ENCODE data around the gene BCAP31.

Gene BCAP31

DNA sequence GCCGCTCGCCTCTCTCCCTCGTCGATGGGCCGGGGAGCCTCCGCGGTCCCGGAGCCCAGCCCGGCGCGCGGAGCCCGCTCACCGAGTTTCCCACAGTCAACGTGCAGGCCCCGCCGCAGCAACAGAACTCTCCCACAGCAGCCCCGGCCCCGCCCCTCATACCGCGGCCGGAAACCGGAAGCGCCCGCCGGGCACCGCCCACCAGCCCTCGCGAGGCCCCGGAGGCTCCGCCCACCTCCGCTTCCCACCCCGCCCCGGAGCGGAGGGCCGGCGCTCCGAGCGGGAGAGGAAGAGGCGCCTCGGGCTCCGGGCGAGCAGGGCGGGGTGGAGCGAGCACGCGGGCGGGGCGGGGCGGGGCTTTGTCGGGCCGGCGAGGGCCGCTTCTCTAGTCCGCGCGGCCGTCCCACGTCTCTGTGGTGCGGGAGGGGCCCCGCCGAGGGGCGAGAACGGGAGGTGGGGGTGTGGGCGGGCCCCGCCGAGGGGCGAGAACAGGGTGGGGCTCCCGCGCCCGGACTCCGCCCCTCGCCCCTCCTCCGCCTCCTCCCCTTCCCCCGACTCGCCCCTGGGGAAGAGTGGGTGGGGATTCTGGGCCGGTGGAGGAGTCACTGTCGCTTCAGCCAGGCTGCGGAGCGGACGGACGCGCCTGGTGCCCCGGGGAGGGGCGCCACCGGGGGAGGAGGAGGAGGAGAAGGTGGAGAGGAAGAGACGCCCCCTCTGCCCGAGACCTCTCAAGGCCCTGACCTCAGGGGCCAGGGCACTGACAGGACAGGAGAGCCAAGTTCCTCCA lies at the start of gene BCAP31, which contains the start of gene ABCD1:
TSS of gene BCAP31 (minus strand) at position 136 of the 787 bp plus-strand sequence. CDS start 1,143 bp downstream, outside the sequence.
TSS of gene ABCD1 (plus strand) at position 605 of the 787 bp plus-strand sequence. CDS start 411 bp downstream, outside the sequence.
- Histone ChIP-seq H3K27me3 (ENCODE audit: control insufficient read depth, insufficient read depth, low read length) (peaks cover 3% of the 10 kb centered on the region), H3K4me1 (ENCODE audit: control insufficient read depth, insufficient read depth, low read length) (peaks cover 24% of the 10 kb centered on the region), H3K9ac (ENCODE audit: low read length) (peak within 1 kb of the TSS; percentile 68), H3K27ac (ENCODE audit: low read depth, low read length) (peak within 1 kb of the TSS; percentile 79), H3K36me3 (ENCODE audit: control insufficient read depth, insufficient read depth, low read length) (peaks cover 3% of the 10 kb centered on the region), H3K4me3 (ENCODE audit: low read length) (peak within 1 kb of the TSS; percentile 65)

DNA sequence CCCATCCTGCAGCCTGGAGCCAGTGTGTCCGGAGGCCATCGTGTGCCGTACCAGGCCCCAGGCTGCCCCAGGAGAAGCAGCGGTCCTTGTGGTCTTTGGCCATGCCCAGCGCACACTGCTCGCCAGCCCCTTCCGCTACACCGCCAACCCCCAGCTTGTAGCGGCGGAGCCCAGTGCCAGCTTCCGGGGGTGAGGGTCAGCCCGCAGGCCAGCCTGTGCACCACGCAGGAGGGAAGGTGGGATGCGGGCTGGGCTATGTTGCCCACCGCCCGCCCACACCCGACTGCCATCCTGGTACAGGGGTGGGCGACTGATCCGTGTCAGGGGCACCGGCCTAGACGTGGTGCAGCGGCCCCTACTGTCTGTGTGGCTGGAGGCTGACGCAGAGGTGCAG lies 49.0 kb upstream of the BCAP31 start:
- H3K27me3 ChIP-seq (ENCODE audit: control insufficient read depth, insufficient read depth, low read length), result peaks cover 2% of the 10 kb centered on the region
- H3K9ac ChIP-seq (ENCODE audit: low read length), result no peak overlapping the region
- no peaks in the 10 kb centered on the region for H3K36me3 ChIP-seq (ENCODE audit: control insufficient read depth, insufficient read depth, low read length)
- no peak overlapping the region for H3K4me3 ChIP-seq (ENCODE audit: low read length)
- H3K4me1 ChIP-seq (ENCODE audit: control insufficient read depth, insufficient read depth, low read length), result no peaks in the 10 kb centered on the region
- no peak overlapping the region for H3K27ac ChIP-seq (ENCODE audit: low read depth, low read length)

DNA sequence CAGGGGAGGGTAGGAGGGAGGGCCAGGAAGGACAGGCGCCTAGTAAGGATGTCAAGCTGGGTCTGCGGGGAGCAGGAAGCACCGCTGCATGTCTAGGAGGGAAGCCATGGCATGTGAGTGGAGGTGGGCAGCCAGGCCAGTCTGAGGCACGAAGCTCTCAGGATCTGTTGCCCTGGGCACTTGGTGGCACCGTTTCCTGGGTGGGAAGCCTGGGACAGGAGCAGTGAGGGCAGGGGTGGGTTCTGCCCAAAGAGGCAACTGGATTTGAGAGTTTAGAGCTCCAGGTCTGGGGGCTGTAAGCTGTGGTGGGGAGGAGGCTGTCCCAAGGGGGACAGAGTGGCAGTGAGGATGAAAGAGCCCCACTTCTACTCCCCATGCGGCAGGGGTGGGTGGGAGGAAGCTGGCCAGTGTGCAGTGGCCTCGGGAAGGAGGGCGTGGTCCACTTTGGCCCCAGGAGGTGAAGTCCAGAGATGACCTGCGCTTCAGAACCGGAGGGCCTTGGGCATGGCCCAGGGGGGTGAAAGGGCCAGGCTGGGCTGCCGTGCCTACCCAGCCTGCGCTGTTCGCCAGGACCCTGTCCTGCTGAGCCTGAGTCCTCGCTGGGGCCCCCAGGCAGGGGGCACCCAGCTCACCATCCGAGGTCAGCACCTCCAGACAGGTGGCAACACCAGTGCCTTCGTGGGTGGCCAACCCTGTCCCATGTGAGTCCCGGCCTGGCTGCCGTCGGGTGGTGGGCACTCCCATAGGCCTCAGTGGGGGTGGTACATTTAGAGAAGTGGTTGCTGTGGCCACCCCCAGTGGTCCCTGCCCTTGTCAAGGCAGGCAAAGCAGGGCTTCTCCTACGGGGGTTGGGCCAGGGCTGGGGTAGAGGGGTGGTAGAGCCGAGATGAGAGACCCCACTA lies 48.4 kb upstream of the BCAP31 start:
- H3K27me3 ChIP-seq (ENCODE audit: control insufficient read depth, insufficient read depth, low read length), result peaks cover 2% of the 10 kb centered on the region
- no peak overlapping the region for H3K4me3 ChIP-seq (ENCODE audit: low read length)
- H3K9ac ChIP-seq (ENCODE audit: low read length), result no peak overlapping the region
- no peak overlapping the region for H3K27ac ChIP-seq (ENCODE audit: low read depth, low read length)
- no peaks in the 10 kb centered on the region for H3K4me1 ChIP-seq (ENCODE audit: control insufficient read depth, insufficient read depth, low read length)
- no peaks in the 10 kb centered on the region for H3K36me3 ChIP-seq (ENCODE audit: control insufficient read depth, insufficient read depth, low read length)

DNA sequence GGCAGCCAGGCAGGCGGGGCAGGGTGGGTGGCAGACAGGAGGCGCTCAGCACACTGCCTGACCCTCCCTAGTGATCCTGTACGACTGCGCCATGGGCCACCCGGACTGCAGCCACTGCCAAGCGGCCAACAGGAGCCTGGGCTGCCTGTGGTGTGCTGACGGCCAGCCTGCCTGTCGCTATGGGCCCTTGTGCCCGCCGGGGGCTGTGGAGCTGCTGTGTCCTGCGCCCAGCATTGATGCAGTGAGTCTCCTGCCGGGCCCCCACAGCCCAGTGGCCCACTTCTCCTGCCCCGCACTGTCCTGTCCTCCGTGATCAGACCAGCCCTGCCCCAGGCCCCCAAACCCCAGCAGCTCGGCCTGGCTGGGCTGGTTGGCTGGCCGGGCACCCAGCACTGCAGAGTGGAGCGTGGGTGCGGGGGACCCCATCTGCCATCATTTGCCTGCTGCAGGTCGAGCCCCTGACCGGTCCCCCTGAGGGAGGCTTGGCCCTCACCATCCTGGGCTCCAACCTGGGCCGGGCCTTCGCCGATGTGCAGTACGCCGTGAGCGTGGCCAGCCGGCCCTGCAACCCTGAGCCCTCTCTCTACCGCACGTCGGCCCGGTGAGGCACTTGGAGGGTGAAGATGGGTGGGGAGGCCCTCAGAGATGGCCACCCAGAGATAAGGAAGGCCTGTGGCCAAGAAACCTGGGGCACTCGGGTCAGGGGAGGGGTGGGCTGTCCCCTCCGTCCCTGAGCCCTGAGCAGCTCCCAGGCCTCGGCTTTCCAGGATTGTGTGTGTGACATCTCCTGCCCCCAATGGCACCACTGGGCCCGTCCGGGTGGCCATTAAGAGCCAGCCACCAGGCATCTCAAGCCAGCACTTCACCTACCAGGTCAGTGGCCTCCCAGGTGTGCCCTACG lies 47.5 kb upstream of the BCAP31 start:
- Histone ChIP-seq H3K27ac (ENCODE audit: low read depth, low read length) (no peak overlapping the region), H3K36me3 (ENCODE audit: control insufficient read depth, insufficient read depth, low read length) (no peaks in the 10 kb centered on the region), H3K4me1 (ENCODE audit: control insufficient read depth, insufficient read depth, low read length) (peaks cover 2% of the 10 kb centered on the region)

DNA sequence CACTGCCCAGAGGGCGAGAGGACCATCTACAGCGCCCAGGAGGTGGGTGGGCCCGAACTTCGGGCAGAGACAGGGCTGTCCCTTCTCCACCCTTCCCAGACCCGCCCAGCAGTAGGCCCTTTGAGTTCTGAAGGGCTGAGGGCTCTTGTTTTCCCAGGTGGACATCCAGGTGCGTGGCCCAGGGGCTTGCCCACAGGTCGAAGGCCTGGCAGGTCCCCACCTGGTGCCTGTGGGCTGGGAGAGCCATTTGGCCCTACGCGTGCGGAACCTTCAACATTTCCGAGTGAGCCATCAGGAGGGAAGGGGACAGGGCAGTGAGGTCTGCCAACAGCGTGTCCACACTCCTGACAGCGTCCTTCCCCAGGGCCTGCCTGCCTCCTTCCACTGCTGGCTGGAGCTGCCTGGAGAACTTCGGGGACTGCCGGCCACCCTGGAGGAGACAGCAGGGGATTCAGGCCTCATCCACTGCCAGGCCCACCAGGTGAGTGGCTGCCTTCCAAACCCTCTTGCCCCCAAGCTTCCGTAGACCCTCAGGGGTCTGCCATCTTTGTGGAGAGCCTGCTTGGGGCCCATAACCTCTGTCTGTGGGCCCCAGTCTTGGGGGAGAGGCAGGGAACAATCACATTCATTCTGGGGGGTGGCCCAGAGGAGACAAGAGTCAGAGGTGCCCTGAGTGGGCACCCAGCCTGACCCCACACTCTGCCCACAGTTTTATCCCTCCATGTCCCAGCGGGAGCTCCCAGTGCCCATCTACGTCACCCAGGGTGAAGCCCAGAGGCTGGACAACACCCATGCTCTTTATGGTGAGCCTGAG lies 46.6 kb upstream of the BCAP31 start:
- Histone ChIP-seq H3K4me1 (ENCODE audit: control insufficient read depth, insufficient read depth, low read length) (peaks cover 4% of the 10 kb centered on the region), H3K36me3 (ENCODE audit: control insufficient read depth, insufficient read depth, low read length) (no peaks in the 10 kb centered on the region), H3K9ac (ENCODE audit: low read length) (no peak overlapping the region), H3K27me3 (ENCODE audit: control insufficient read depth, insufficient read depth, low read length) (peaks cover 2% of the 10 kb centered on the region), H3K27ac (ENCODE audit: low read depth, low read length) (no peak overlapping the region), H3K4me3 (ENCODE audit: low read length) (no peak overlapping the region)

More for the DNA sequence above, 47.5 kb upstream of the BCAP31 start:
- Histone ChIP-seq H3K9ac (ENCODE audit: low read length) (no peak overlapping the region), H3K27me3 (ENCODE audit: control insufficient read depth, insufficient read depth, low read length) (peaks cover 2% of the 10 kb centered on the region), H3K4me3 (ENCODE audit: low read length) (no peak overlapping the region)

DNA sequence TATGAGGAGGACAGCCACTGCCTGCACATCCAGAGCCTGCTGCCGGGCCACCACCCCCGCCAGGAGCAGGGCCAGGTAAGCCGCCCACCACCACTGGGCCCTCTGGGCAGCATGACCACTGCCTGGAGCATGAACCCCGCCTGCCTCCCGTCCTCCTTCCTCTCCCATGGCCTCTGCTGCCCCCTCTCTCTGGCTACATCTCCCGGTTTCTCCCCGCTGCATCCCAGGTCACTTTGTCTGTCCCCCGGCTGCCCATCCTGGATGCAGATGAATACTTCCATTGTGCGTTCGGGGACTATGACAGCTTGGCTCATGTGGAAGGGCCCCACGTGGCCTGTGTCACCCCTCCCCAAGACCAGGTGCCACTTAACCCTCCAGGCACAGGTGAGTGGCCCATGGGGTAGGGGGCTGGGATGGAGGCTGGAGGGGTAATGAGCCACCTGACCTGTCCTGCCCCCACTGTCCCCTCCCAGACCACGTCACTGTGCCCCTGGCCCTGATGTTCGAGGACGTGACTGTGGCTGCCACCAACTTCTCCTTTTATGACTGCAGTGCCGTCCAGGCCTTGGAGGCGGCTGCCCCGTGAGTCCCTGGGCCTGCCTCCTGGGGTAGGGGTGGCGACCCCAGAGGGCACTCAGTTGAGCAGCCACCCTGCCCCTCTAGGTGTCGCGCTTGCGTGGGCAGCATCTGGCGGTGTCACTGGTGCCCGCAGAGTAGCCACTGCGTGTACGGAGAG lies 45.8 kb upstream of the BCAP31 start:
- H3K9ac ChIP-seq (ENCODE audit: low read length), result no peak overlapping the region
- H3K27ac ChIP-seq (ENCODE audit: low read depth, low read length), result no peak overlapping the region
- H3K36me3 ChIP-seq (ENCODE audit: control insufficient read depth, insufficient read depth, low read length), result no peaks in the 10 kb centered on the region
- peaks cover 1% of the 10 kb centered on the region for H3K27me3 ChIP-seq (ENCODE audit: control insufficient read depth, insufficient read depth, low read length)
- no peak overlapping the region for H3K4me3 ChIP-seq (ENCODE audit: low read length)
- H3K4me1 ChIP-seq (ENCODE audit: control insufficient read depth, insufficient read depth, low read length), result peaks cover 4% of the 10 kb centered on the region

DNA sequence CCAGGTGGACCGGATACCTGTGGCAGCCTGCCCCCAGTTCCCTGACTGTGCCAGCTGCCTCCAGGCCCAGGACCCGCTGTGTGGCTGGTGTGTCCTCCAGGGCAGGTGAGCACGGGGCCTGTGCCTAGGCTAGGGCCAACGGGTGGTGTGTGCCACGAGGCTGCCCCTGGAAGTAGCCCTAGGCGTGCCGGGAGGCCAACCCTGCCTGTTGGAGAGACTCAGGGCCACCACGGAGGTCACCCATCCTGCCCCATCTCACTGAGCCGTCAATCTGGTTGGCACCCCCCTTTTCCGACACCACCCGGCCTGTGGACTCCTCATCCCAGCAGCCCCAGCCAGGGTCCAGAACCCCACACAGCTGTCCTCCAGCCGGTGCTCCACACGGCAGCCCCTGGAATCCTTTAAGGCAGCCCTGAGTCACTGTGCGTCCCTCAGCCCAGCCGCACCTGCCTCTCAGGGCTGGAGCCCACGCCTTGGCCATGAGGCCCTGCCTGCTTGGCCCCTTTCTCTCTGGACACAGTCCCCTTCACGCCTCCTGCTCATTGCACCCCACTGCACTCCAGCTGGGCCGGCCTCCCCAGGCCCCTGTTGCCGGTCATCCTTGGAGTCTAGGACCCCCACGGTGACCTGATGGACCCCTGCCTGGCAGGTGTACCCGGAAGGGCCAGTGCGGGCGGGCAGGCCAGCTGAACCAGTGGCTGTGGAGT lies 45.1 kb upstream of the BCAP31 start:
- Histone ChIP-seq H3K9ac (ENCODE audit: low read length) (no peak overlapping the region), H3K27me3 (ENCODE audit: control insufficient read depth, insufficient read depth, low read length) (no peaks in the 10 kb centered on the region), H3K27ac (ENCODE audit: low read depth, low read length) (no peak overlapping the region)

DNA sequence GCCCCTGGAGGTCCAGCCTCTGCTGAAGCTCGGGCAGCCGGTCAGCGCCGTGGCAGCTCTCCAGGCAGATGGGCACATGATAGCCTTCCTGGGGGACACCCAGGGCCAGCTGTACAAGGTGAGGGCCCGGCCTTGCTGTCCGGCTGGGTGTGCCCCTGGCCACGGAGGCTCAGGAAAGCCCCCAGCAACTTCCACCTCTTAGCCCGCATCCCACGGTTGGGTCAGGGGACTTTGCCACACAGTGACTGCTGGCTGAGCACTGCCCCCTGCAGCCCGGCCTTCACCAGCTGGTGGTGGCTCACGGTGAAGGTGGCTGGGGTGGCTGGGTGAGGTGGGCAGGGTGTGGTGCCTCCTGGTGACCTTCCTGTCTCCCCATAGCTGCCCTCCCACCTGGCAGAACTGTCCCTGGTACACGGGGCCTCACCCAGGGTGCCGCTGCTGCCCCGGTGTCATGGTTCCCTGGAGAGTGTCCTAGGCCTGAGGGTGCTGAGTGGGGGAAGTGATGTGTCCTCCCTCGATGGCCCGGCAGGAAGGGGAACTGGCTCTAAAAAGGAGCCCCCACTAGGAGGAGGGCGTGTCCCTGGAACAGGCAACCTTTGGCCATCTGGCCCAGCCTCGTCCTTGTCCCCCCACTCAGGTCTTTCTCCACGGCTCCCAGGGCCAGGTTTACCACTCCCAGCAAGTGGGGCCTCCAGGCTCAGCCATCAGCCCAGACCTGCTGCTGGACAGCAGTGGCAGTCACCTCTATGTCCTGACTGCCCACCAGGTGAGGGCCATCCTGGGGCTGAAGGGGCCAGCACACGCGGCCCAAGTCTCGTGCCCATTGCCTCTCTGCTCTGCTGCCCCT lies 44.3 kb upstream of the BCAP31 start:
- Histone ChIP-seq H3K4me3 (ENCODE audit: low read length) (no peak overlapping the region), H3K36me3 (ENCODE audit: control insufficient read depth, insufficient read depth, low read length) (no peaks in the 10 kb centered on the region), H3K27ac (ENCODE audit: low read depth, low read length) (no peak overlapping the region), H3K4me1 (ENCODE audit: control insufficient read depth, insufficient read depth, low read length) (peaks cover 4% of the 10 kb centered on the region), H3K27me3 (ENCODE audit: control insufficient read depth, insufficient read depth, low read length) (no peaks in the 10 kb centered on the region), H3K9ac (ENCODE audit: low read length) (no peak overlapping the region)

More for the DNA sequence above, 45.1 kb upstream of the BCAP31 start:
- Histone ChIP-seq H3K4me1 (ENCODE audit: control insufficient read depth, insufficient read depth, low read length) (peaks cover 4% of the 10 kb centered on the region), H3K36me3 (ENCODE audit: control insufficient read depth, insufficient read depth, low read length) (no peaks in the 10 kb centered on the region), H3K4me3 (ENCODE audit: low read length) (no peak overlapping the region)

DNA sequence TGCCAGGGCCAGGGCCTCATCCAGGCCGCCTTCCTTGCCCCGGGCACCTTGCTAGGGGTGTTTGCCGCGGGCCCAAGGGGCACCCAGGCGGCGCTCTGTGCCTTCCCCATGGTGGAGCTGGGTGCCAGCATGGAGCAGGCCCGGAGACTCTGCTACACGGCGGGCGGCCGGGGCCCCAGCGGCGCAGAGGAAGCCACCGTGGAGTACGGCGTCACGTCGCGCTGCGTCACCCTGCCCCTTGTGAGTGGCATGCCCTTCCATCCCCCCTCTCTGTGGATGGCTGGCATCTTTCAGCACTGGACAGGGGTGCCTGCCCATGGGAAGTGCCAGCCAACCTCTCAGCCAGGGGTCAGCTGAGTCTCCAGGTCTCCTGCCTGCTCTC lies 43.5 kb upstream of the BCAP31 start:
- H3K4me3 ChIP-seq (ENCODE audit: low read length), result no peak overlapping the region
- no peak overlapping the region for H3K27ac ChIP-seq (ENCODE audit: low read depth, low read length)
- no peaks in the 10 kb centered on the region for H3K36me3 ChIP-seq (ENCODE audit: control insufficient read depth, insufficient read depth, low read length)
- H3K27me3 ChIP-seq (ENCODE audit: control insufficient read depth, insufficient read depth, low read length), result no peaks in the 10 kb centered on the region
- no peak overlapping the region for H3K9ac ChIP-seq (ENCODE audit: low read length)
- peaks cover 4% of the 10 kb centered on the region for H3K4me1 ChIP-seq (ENCODE audit: control insufficient read depth, insufficient read depth, low read length)
